ENCODE data around the gene SMARCA2.

DNA sequence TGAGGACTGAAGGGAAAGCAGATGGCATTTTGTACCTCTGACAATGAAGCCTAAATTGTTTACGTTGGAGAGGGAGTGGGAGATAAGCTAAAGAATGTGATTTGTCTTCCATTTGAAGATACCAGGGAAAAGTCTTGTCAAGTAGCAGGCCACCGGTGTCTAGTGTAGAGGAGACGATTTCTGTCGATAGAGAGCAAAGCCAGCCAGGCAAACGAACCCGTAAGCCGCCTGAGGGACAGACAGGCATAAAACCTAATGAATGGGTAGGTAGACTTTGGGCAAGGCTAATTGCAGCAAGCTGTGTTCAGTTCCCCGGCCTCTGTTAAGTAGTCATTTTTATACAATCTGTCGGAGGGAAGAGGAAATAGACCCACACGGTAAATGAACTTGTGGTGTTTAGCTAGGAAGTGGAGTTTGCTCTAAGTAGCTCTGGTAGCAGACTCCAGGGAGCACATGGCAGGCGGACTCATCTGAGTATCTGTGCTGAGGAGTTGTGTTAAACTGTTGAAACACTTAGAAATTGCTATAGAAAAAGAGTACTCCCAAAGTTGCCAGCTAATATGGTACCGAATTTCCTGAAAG, 28.8 kb downstream of the SMARCA2 start:
- TF ChIP-seq, protein P1, sequence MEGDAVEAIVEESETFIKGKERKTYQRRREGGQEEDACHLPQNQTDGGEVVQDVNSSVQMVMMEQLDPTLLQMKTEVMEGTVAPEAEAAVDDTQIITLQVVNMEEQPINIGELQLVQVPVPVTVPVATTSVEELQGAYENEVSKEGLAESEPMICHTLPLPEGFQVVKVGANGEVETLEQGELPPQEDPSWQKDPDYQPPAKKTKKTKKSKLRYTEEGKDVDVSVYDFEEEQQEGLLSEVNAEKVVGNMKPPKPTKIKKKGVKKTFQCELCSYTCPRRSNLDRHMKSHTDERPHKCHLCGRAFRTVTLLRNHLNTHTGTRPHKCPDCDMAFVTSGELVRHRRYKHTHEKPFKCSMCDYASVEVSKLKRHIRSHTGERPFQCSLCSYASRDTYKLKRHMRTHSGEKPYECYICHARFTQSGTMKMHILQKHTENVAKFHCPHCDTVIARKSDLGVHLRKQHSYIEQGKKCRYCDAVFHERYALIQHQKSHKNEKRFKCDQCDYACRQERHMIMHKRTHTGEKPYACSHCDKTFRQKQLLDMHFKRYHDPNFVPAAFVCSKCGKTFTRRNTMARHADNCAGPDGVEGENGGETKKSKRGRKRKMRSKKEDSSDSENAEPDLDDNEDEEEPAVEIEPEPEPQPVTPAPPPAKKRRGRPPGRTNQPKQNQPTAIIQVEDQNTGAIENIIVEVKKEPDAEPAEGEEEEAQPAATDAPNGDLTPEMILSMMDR (IDR thresholded peaks at IDR 0.05): no peak
- TF ChIP-seq POLR2A (IDR thresholded peaks at IDR 0.05) (no peak), EP300 (IDR thresholded peaks at IDR 0.05) (no peak), POLR2AphosphoS5 (IDR thresholded peaks at IDR 0.05) (no peak)

Measured in upper lobe of left lung (tissue), 4 donors.